ENCODE data around the gene MED13L. TPM values are rescaled to one million over a fixed set of nuclear protein-coding genes. Genes with fewer than 3 reads are reported as not detected.

The MED13L gene
- total and polyA plus RNA-seq, 2 of the 4 experiments (the other 2 are of a cell fraction), result 17.9 to 49.1 TPM

- 100% methylated on average over 1 of the region's 4 CpGs; no CpG with 5 or more reads in 1 of the 2 experiments for WGBS, 2 experiments (ENCODE audit: extremely low coverage in 2 of 2, insufficient read length in 1 of 2)
- in situ Hi-C loops (cut with MboI; ENCODE audit: low sequenced_read_pairs) (no loop called here), dilution Hi-C loops (cut with HindIII; ENCODE audit: low sequenced_read_pairs, unreplicated experiment) (no loop called here)
Measured at GRCh38 chr12:116294454-116295165, 17.1 kb upstream of the MED13L start.

More at GRCh38 chr12:116294454-116295165, 17.1 kb upstream of the MED13L start:
- no peak overlapping the region for H2AK9ac ChIP-seq (replicated peaks; ENCODE audit: low read depth, low read length, poor library complexity)
- H4K8ac ChIP-seq (ENCODE audit: low read depth in 2 of 2, low read length in 2 of 2), result no peak overlapping the region
- H3K9me1 ChIP-seq (ENCODE audit: insufficient read depth, low read length), result peaks cover 3% of the 10 kb centered on the region
- no peak overlapping the region for H2BK120ac ChIP-seq (ENCODE audit: low read depth, low read length)
- no peak overlapping the region for H3K4me2 ChIP-seq (ENCODE audit: low read depth, low read length)
- no peak overlapping the region for H3K14ac ChIP-seq (replicated peaks; ENCODE audit: low read depth, low read length)
- DNase-seq, result no peak
- BruUV-seq (replicated peaks), result no TSS peak
- no peaks in the 10 kb centered on the region for H3K79me1 ChIP-seq (ENCODE audit: low read depth in 1 of 2, low read length in 2 of 2)
- H3K56ac ChIP-seq (ENCODE audit: extremely low read depth, insufficient read depth, low read length), result no peak overlapping the region
- no peaks in the 10 kb centered on the region for H3K36me3 ChIP-seq (ENCODE audit: control insufficient read depth, insufficient read depth, low read length)
- CTCF ChIA-PET, result interaction anchor here (0.6 kb wide), 1 partner anchor 1931 kb away, joined by 6 read pairs; no protein-coding TSS in a partner anchor
- H3K27ac ChIP-seq (ENCODE audit: insufficient read depth, low read length), result no peak overlapping the region
- H4K91ac ChIP-seq (ENCODE audit: insufficient read depth, low read depth, low read length), result no peak overlapping the region
- H4K5ac ChIP-seq (ENCODE audit: low read depth, low read length), result no peak overlapping the region
- no peaks in the 10 kb centered on the region for H3K9me3 ChIP-seq (ENCODE audit: control insufficient read depth, insufficient read depth, low read length)
- H3K4me3 ChIP-seq (ENCODE audit: insufficient read depth, low read depth, low read length), result no peak overlapping the region
- H2AK5ac ChIP-seq (ENCODE audit: low read depth, low read length), result no peak overlapping the region
- TF ChIP-seq RFX5 (IDR thresholded peaks at IDR 0.05; ENCODE audit: low read depth, low read length) (no peak), MAFK (IDR thresholded peaks at IDR 0.05; ENCODE audit: low read depth, low read length) (no peak), RCOR1 (IDR thresholded peaks at IDR 0.05; ENCODE audit: insufficient replicate concordance, low read length) (no peak), FOS (IDR thresholded peaks at IDR 0.05; ENCODE audit: low read depth, low read length) (no peak), BHLHE40 (IDR thresholded peaks at IDR 0.05; ENCODE audit: low read depth, low read length) (no peak), NFE2L2 (IDR thresholded peaks at IDR 0.05; ENCODE audit: low read depth, low read length) (no peak), ELK1 (IDR thresholded peaks at IDR 0.05; ENCODE audit: borderline replicate concordance, low read depth, low read length) (no peak), SMC3 (IDR thresholded peaks at IDR 0.05; ENCODE audit: low read depth, low read length) (no peak), RAD21 (IDR thresholded peaks at IDR 0.05; ENCODE audit: low read length) (no peak), POLR2A (IDR thresholded peaks at IDR 0.05; ENCODE audit: low read depth, low read length) (no peak), MXI1 (IDR thresholded peaks at IDR 0.05; ENCODE audit: borderline replicate concordance, low read depth, low read length) (no peak), MAZ (IDR thresholded peaks at IDR 0.05; ENCODE audit: borderline replicate concordance, low read depth, low read length) (no peak), CTCF (conservative IDR thresholded peaks at IDR 0.05; ENCODE audit: low read depth, low read length) (no peak)
- no peak overlapping the region for H2BK20ac ChIP-seq (ENCODE audit: low read depth, low read length)
- H3K18ac ChIP-seq (ENCODE audit: low read depth, low read length), result no peak overlapping the region
- no peaks in the 10 kb centered on the region for H4K20me1 ChIP-seq (ENCODE audit: insufficient read depth, low read length)
- H2BK15ac ChIP-seq (ENCODE audit: low read depth, low read length), result no peak overlapping the region
- H2AFZ ChIP-seq (replicated peaks; ENCODE audit: low read length, poor library complexity), result no peak overlapping the region
- POLR2A ChIA-PET (ENCODE audit: unreplicated experiment), result no interaction called here
- no peak overlapping the region for H3K9ac ChIP-seq (ENCODE audit: low read depth, low read length)
- peaks cover 4% of the 10 kb centered on the region; the same call in 1 of the 2 replicates for H3K4me1 ChIP-seq (ENCODE audit: control insufficient read depth, insufficient read depth, low read length)
- H2BK5ac ChIP-seq (ENCODE audit: low read depth, low read length, poor library complexity, severe bottlenecking), result no peak overlapping the region
- intact Hi-C loops (cut with micrococcal nuclease), result no loop called here
- H3K27me3 ChIP-seq (ENCODE audit: control insufficient read depth, insufficient read depth, low read length), result no peaks in the 10 kb centered on the region
- H3K4ac ChIP-seq (ENCODE audit: low read depth, low read length), result no peak overlapping the region
- ATAC-seq (ENCODE audit: low read depth), result no peak
- no peak overlapping the region for H3K23ac ChIP-seq (ENCODE audit: low read depth, low read length)
